Rectal smooth muscle tissue (tissue), 1 donor: ENCODE results near the gene PRKAR2B.
"Not testable (repeated sequence)": the region's sequence is repeated elsewhere in the genome, so short reads cannot be mapped to it uniquely, and the experiment has no call there.

Experiments used
- H3K27ac ChIP-seq: one replicate; pipeline ENCODE4 v1.7.0; 2013; ENCODE audit warnings: low read depth, low read length, inconsistent platforms
- H3K27me3 ChIP-seq: one replicate; pipeline ENCODE4 v1.7.0; 2013; ENCODE audit warnings: low read length; ENCODE audit not compliant: control insufficient read depth, insufficient read depth
- H3K36me3 ChIP-seq: one replicate; pipeline ENCODE4 v1.7.0; 2013; ENCODE audit warnings: low read length; ENCODE audit not compliant: control insufficient read depth, insufficient read depth
- H3K4me1 ChIP-seq: one replicate; pipeline ENCODE4 v1.7.0; 2013; ENCODE audit warnings: low read length; ENCODE audit not compliant: control insufficient read depth, insufficient read depth
- H3K4me3 ChIP-seq: one replicate; pipeline ENCODE4 v1.7.0; 2013; ENCODE audit warnings: low read length
- H3K9ac ChIP-seq: one replicate; pipeline ENCODE4 v1.7.0; 2013; ENCODE audit warnings: low read length

Gene PRKAR2B

GRCh38 chr7:107032050-107032449 lies 12.5 kb upstream of the PRKAR2B start:
- Histone ChIP-seq H3K9ac (no peak overlapping the region), H3K4me3 (no peak overlapping the region), H3K27me3 (no peaks in the 10 kb centered on the region), H3K36me3 (no peaks in the 10 kb centered on the region), H3K4me1 (no peaks in the 10 kb centered on the region), H3K27ac (no peak overlapping the region)

DNA sequence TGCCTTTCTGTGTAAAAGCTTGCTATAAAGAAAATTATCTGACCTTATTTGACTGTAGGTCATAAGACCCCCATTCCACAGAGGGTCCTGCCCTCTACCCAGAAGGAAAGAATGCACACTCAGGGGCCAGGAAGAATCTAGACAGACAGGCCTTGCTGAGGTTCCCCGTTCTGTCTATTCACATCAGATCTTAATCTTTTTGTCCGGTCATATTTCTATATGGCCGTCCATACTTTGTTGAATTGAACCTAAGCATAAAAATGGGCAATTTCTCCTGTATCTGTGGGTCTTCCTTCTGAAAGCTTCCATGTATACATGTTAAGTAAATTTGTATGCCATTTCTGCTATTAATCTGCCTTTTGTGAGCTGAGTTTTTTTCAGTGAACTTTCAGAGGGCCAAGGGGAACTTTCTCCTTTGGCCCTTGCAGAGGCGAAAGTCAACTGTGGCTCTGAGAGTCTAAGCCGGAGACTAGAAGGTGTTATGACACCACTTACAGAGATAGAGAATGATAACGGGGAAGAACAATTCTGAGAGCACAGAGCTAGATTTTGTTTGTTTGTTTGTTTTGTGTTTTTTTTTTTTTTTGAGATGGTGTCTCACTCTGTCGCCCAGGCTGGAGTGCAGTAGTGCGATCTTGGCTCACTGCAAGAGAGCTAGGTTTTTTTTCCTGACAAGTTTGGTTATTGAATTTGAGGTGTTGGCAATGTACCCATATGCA lies 11.6 kb upstream of the PRKAR2B start:
- H3K9ac ChIP-seq, result no peak overlapping the region

GRCh38 chr7:107034553-107034952 lies 10.0 kb upstream of the PRKAR2B start:
- Histone ChIP-seq H3K36me3 (no peaks in the 10 kb centered on the region), H3K27ac (no peak overlapping the region), H3K27me3 (no peaks in the 10 kb centered on the region), H3K4me3 (no peak overlapping the region), H3K9ac (no peak overlapping the region), H3K4me1 (no peaks in the 10 kb centered on the region)

More for the DNA sequence above, 11.6 kb upstream of the PRKAR2B start:
- Histone ChIP-seq H3K4me3 (no peak overlapping the region), H3K27ac (no peak overlapping the region), H3K4me1 (no peaks in the 10 kb centered on the region), H3K36me3 (no peaks in the 10 kb centered on the region), H3K27me3 (no peaks in the 10 kb centered on the region)

DNA sequence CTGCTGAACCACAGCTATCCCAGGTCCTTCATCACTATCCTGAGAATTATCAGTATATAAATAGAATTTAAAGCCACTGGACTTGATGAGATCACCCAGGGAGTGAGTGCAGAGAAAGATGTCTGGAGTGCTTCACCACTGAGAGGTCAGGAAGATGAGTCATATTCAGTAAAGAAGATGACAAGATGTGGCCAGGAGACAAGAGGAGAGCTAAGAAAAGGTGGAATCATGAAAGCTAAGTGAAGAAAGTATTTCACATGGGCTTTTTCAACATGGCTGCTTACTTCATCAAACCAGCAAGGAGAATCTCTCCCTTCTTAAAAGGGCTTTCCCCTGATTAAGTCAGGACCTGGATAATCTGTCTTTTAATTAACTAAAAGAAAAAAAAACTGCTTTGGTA lies 9.1 kb upstream of the PRKAR2B start:
- Histone ChIP-seq H3K9ac (no peak overlapping the region), H3K27me3 (no peaks in the 10 kb centered on the region), H3K4me1 (no peaks in the 10 kb centered on the region), H3K36me3 (no peaks in the 10 kb centered on the region), H3K27ac (no peak overlapping the region), H3K4me3 (no peak overlapping the region)

DNA sequence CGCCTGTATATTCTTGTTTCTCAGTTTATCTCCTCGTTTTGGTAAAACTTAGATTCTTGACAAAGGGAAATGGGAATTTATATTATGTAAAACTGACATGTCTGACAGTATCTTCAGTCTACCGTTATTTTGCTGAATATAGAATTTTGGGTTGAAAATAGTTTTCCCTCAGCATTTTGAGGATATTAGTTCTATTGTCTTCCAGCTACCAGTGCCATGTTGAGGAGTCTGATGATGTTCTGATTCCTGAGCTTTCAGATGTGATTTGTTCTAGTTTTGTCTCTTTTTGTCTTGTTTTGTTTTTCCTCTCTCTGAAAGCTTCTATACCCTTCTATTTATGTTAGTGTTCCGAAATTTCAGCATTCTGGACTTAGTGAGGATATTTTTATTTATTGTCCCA lies 8.0 kb upstream of the PRKAR2B start:
- no peak overlapping the region for H3K9ac ChIP-seq
- no peaks in the 10 kb centered on the region for H3K27me3 ChIP-seq
- no peak overlapping the region for H3K27ac ChIP-seq
- H3K36me3 ChIP-seq, result no peaks in the 10 kb centered on the region
- no peak overlapping the region for H3K4me3 ChIP-seq
- H3K4me1 ChIP-seq, result no peaks in the 10 kb centered on the region

DNA sequence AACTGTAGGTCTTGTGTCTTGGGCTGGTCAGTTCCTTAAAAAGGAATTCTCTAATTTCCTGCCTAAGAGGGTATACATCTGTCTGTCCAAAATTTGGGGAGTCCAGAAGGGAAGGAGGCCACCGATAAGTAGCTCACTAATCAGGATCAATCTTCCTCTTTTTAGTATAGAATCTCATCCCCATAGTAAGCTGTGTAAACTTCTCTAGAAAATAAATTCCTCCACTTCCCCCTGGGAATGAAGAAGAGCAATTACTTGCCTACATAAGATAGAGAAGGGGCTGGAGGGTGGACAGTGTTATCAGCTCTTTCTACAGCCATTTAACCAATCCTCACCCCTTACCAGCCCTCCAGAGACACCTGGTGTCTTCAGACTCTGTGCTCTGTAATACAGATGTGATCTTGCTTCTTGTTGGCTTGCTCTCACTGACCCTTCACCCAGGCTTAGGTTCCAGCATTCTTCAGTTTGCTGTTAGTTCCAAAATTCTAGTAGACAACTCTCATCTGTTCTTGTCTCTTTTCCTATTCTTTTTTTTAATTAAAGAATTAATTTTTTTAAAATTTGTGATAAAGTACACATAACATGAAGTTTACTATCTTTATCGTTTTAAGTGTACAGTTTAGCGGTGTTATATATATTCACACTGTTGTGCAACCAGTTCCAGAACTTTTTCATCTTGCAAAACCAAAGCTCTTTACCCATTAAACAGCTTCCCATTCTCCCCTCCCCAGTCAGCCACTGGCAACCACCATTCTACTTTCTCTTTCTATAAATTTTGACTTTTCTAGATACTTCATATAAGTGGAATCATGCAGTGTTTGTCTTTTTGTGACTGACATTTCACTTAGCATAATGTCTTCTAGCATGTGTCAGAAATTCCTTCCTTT lies 6.5 kb upstream of the PRKAR2B start:
- no peaks in the 10 kb centered on the region for H3K4me1 ChIP-seq
- H3K9ac ChIP-seq, result no peak overlapping the region
- no peaks in the 10 kb centered on the region for H3K27me3 ChIP-seq
- no peak overlapping the region for H3K4me3 ChIP-seq
- H3K27ac ChIP-seq, result no peak overlapping the region
- H3K36me3 ChIP-seq, result no peaks in the 10 kb centered on the region

GRCh38 chr7:107039199-107039900 lies 5.2 kb upstream of the PRKAR2B start:
- Histone ChIP-seq H3K9ac (no peak overlapping the region), H3K4me3 (no peak overlapping the region)

GRCh38 chr7:107041097-107041496 lies 3.4 kb upstream of the PRKAR2B start:
- H3K27ac ChIP-seq, result no peak overlapping the region
- H3K4me3 ChIP-seq, result no peak overlapping the region
- no peaks in the 10 kb centered on the region for H3K36me3 ChIP-seq
- no peak overlapping the region for H3K9ac ChIP-seq
- H3K4me1 ChIP-seq, result peaks cover 2% of the 10 kb centered on the region
- H3K27me3 ChIP-seq, result no peaks in the 10 kb centered on the region

More at GRCh38 chr7:107039199-107039900, 5.2 kb upstream of the PRKAR2B start:
- Histone ChIP-seq H3K4me1 (no peaks in the 10 kb centered on the region), H3K36me3 (no peaks in the 10 kb centered on the region), H3K27ac (no peak overlapping the region), H3K27me3 (no peaks in the 10 kb centered on the region)

- not testable (repeated sequence) for H3K27me3 ChIP-seq, H3K9ac ChIP-seq, H3K36me3 ChIP-seq, H3K4me3 ChIP-seq, H3K4me1 ChIP-seq, H3K27ac ChIP-seq
Measured at GRCh38 chr7:107041764-107042163, 2.7 kb upstream of the PRKAR2B start.

- H3K4me3 ChIP-seq, H3K36me3 ChIP-seq, H3K4me1 ChIP-seq, H3K27me3 ChIP-seq, H3K27ac ChIP-seq, H3K9ac ChIP-seq: not testable (repeated sequence)
Measured at GRCh38 chr7:107042326-107042910, 2.1 kb upstream of the PRKAR2B start.

DNA sequence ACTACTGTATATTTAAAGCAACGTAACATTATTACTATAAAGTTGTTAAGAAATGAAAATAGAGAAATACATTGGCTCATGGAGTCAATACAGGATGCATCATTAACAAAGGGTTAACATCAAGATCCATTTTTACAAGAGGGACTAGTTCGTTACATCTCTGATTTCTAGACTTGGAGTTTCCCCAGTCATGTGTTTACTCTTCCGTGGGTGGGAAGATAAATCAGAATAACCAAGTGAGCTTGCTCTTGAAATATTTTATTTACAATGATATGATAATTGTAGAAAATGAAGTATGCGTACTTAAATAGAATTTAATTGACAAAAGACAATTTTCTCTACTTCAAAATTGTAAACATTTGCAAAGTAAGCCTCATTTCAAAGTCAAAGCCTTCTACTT lies 1.0 kb upstream of the PRKAR2B start:
- no peaks in the 10 kb centered on the region for H3K27me3 ChIP-seq
- H3K4me3 ChIP-seq, result no peak overlapping the region
- no peaks in the 10 kb centered on the region for H3K36me3 ChIP-seq
- H3K9ac ChIP-seq, result no peak overlapping the region
- H3K4me1 ChIP-seq, result peaks cover 2% of the 10 kb centered on the region
- H3K27ac ChIP-seq, result no peak overlapping the region

DNA sequence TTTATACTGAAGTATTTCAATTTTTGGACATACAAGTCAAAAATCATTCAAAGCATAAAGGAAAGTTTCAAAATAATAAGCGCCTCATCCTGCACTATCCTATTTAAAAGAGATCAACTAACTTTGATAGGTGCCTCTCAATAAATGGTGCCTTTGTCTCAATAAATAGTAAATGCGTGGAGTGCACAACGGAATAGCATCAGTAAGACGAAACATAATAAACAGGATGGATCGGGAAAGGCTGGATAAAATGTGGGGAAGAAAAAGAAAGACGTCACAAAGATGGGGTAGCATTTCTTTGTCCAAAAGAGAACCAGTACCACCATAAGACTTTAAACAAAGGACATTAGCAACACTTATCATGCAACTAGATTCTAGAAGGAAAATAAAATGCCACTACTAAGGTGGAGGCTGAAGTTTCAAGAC lies 571 bp upstream of the PRKAR2B start:
- peak overlapping the region; percentile 43 for H3K9ac ChIP-seq
- H3K27me3 ChIP-seq, result no peaks in the 10 kb centered on the region
- H3K36me3 ChIP-seq, result no peaks in the 10 kb centered on the region
- H3K4me3 ChIP-seq, result peak overlapping the region; percentile 75
- peaks cover 2% of the 10 kb centered on the region for H3K4me1 ChIP-seq
- H3K27ac ChIP-seq, result peak overlapping the region; percentile 84
